ENCODE data around the gene CCDC92.
"Not testable (repeated sequence)": the region's sequence is repeated elsewhere in the genome, so short reads cannot be mapped to it uniquely, and the experiment has no call there.

The CCDC92 gene

DNA sequence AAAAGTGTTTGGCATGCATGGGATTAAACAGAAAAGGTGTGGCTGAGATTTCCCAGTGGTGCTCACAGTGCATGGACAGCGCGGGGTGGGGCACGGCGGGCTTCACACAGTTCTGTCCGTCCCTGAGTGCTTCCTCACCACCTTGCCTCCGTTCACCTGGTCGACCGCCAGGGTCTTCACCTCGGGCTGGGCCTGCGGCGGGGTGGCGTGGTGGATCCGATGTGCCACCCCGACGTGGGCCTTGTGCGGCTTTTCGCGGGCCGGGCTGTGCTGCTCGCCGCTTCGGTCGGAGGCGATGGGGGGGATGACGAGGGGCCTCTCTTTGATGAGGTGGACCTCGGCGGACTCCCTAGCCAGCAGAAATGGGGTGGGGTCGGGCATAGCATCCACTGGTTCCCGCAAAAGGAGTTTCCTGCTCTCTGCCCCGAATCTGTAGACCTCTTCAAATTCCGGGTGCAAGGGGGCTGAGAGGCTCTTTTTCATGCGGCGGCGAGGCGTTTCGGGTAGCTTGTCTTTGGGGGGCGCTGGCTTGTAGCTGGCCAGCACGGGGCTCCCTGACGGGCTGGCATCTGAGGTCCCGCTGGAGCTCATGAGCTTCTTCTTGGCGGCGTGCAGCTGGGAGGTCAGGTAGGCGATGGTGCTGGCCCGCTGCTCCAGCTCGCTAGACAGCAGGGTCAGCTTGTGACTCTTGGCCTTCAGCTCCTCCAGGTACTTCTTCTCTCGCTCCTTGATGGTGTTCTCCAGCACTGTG is 35.5 kb downstream of the CCDC92 start:
- no peak for DNase-seq (ENCODE audit: low read depth in 3 of 3)

DNA sequence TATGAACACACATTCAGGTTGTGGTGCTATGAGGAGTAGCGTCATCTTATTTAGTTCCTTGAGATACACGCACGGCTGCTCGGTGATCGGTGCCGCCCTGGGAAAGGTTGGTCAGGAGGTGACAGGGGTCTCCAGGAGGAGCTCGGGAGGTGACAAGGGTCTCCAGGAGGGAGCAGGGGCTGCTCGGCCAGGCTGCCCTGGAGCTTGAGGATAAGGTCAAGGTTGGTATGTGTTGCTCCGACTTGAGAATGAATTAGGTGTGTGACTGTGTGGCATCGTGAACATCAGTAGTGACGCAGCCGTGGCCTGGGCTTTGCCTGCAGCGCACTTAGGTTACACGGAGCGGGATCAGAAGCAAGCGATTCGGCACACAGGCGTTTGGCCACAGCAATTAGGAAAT is 36.2 kb downstream of the CCDC92 start:
- no peak for DNase-seq (ENCODE audit: low read depth in 3 of 3)

DNA sequence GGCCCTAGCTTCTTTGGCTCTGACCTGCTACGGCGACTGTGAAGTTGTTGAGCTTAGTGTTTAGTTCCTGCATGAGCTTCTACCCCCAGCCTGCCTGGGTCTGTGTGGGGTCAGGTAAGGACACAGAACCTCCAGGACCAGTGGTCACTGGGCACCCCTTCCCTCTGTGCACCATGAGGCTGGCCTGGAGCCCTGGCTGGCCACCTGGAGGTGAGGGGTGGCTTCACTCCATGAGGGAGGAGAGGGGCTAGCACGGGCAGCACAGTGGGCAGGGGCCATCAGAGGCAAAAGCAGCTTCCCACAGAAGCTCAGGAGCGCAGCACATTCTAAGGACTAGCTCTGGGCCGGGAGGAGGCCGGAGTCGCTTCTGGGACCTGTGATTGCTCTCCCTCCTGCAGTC is 36.7 kb downstream of the CCDC92 start:
- DNase-seq (ENCODE audit: low read depth in 3 of 3): no peak

DNA sequence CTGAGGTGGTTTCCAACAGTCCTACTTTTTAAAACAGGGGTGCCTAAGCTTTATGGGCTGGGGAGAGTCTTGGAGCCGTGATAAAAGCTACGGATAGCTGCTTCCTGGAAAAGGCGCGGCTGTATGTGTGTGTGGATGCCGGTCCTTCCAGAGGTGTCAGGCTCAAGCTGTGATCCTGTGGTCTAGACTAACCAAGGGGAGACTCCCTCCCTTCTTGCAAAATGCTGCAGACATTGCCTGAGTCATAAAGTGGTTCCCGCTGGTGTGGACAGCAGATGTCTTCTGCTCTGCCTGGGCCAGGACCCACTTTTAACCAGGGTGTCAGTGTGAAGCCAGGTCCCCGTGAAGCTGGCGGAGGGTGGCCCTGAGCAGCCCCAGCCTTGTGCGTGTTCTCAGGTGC is 37.8 kb downstream of the CCDC92 start:
- no peak for DNase-seq (ENCODE audit: low read depth in 3 of 3)

DNA sequence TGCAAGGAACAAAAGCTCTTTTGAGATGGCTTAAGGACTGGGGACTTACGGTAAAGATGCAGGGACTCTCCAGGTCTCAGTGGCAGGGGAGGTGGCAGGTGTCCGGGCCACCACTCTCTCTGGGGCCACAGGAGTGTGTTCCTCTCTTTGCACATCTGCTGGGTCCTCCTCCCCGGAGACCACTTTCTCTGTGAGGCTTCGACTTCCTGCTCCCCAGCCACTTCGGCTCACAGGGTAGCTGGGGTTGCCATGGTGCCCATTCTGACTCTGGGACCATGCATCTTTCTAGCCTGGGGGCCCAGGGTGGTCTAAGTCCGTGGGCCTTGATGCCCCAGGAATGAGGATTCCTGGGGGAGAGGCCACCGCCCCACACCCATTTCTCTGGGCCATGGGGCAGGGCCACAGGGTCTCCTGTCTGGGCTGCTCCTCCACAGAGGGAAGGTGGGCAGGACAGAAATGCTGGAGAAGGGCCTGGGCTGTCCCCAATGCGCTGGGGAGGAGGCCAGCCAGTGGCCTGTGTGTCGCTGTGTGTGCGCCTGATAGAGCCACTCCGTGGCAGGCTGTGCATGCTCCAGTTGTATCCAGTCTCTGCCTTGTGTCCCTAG is 38.5 kb downstream of the CCDC92 start:
- no peak for DNase-seq (ENCODE audit: low read depth in 3 of 3)

DNA sequence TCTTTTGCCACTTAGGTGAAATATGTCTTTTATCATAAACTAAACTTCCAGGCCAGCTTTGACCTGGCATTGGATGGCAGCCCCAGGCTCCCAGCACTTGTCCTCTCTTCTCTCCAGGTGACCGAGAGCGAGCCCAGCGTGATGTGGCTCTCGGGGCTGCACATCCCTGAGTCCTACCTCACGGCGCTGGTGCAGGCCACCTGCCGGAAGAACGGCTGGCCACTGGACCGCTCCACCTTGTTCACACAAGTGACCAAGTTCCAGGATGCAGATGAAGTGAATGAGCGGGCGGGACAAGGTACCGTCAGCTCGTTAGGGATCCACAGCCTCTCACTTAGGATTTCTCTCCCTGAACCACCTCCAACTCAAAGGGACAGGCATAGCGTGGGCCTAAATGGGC is 39.4 kb downstream of the CCDC92 start:
- no peak for DNase-seq (ENCODE audit: low read depth in 3 of 3)

DNA sequence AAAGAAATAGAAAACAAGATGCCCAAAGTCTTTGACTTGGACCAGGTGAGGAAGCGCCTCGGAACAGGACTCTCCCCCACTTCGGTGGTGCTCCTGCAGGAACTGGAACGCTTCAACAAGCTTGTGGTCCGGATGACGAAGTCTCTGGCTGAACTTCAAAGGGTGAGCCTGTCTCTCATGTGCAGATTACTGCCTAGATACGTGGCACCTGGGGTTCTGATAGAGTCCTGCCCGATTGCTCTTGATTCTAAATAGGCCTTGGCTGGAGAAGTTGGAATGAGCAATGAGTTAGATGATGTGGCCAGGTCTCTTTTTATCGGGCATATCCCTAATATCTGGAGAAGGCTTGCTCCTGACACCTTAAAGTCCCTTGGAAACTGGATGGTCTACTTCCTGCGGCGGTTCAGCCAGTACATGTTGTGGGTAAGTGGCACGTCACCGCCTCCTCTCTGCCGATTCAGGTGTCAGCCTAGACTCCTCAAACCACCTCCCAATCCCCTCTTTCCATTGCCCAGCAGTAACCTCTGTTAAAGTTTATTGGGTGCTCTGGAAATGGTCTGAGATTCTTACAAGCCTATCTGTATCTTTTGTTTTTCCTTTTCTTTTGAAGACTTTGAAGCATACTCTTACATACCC is 40.8 kb downstream of the CCDC92 start:
- DNase-seq (ENCODE audit: low read depth in 3 of 3): peak in 1 of 3 experiments; percentile 18

DNA sequence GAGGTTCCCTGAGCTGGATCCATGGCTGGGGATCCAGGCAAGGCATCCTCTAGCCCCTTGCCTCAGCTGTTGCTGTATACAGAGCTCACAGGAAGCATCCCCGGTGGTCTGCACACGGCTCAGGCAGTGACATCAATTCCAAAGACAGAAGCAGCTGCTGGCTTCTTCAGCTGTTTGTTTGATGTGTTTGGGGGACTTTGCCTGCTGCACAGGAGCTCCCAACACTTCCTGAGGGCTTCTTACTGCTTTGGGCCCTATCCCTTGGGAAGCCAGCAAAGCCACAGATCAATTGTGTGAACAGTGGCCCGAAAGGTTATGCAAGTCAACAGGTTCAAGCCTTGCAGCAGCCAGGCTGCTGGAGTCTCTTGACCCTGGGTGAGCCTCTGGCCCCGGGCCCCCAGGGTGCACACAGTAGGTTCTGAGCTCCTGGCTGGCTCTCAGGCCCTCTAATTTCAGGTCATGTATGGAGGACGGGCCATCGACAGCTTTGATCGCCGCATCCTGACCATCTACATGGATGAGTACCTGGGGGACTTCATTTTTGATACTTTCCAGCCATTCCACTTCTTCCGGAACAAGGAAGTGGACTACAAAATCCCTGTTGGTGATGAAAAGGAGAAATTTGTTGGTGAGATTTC is 42.6 kb downstream of the CCDC92 start:
- no peak for DNase-seq (ENCODE audit: low read depth in 3 of 3)

DNA sequence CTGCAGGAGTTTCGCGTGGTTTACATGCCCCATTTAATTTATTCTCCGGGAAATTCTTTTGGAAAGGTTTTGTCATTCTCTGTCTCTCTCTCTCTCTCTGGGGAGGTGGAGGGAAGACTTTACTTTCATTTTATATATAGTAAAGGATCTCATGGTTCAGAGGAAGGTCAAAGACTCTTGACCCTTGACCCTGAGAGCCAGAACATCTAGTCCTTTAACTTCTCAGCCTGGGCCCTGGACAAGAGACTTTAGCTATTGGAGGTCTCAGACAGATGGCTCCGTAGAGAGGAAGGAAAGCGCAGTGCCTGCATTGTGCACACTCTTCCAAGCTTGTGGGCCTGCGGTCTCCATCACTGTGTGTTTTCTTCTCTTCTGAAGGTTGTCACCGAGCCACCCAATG is 43.7 kb downstream of the CCDC92 start:
- no peak for DNase-seq (ENCODE audit: low read depth in 3 of 3)

DNA sequence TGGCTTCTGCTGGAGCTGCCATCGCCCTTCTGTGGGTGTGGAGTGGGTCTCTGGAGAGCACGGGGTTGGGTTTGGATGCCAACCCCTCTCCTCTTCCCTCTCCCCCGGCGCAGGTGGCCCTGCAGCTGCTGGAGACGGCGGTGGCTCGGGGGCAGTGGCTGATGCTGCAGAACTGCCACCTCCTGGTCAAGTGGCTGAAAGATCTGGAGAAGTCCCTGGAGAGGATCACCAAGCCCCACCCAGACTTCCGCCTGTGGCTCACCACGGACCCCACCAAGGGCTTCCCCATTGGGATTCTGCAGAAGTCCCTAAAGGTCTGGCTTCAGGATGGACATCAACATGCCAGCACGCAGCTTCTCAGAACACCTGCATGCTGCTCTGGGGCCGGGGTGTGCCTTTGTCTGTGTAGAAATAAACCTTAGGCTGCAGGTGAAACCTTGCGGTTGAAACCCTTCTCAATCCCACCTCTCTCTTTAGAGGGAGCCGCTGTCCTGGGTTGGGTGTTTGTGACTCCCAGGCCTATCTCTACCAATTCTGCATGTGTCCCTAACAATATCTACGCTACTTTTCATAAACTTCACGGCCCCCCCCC is 44.3 kb downstream of the CCDC92 start:
- no peak for DNase-seq (ENCODE audit: low read depth in 3 of 3)

DNA sequence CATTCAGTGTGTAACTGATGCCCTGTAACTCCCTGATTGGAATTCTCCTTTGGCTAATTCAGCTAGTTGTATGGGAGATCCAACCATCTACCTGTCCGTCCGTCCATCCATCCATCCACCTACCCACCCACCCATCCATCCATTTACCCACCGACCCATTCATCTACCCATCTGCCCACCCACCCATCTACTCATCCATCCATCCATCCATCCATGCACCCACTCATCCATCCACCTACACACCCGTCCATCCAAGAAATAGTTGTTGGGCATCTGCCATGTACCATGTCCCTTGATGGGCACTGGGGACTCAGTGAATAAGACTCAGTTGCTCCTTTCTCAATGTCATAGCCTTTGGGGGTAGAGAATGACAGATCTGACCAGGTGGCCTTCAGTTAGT is 48.1 kb downstream of the CCDC92 start:
- no peak for DNase-seq (ENCODE audit: low read depth in 3 of 3)

DNA sequence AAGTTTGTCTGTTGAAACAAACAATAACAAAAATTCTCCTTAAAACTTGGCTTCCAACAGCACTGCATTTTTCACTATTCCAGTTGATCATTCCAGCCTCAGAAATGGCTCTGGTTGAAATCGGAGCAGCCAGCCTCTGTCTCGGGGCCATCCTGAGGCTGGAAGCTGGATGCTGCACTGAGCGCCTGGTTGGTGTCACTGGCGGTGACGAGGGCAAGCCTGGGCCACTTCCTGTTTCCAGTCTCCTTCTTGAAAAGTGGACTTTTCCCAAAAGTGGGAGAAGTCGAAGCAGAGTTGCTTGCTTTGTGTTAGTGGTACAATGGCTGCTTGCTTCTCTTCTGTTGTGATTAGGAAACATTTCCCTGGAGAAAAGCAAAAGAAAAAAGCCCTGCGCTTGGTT is 48.7 kb downstream of the CCDC92 start:
- DNase-seq (ENCODE audit: low read depth in 3 of 3): no peak

DNA sequence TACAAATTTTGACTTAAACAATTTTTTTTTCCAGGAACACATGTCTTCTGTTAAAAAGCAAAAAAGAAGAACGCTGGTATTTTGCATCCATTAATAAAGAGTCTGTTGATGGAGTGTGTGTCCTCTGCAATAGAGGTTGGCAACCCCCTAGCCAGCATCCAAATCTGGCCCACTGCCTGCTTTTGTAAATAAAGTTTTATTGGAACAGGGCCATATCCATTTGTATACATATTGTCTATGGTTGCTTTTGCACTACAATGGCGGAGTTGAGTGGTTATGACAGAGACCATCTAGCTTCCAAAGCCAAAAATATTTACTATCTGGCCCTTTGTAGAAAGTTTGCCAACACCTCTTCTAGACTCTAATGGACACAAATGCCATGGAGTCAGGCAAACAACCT is 49.6 kb downstream of the CCDC92 start:
- DNase-seq (ENCODE audit: low read depth in 3 of 3): no peak

DNA sequence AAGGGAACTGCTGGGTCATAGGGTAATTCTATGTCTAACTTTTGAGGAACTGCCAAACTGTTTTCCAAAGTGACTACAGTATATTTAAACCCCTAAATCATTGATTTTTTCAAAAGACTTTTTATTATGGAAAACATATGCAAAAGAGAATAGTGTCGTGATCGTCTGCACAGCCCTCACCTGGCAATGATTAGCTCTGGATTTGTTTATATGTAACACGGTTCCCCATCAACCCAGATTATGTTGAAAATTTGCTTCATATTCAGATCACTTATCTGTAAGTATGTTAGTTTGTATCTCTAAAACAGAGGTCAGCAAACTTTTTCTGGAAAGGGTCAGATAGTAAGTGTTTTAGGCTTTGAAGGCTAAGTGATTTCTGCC is 52.7 kb downstream of the CCDC92 start:
- DNase-seq (ENCODE audit: low read depth in 3 of 3): no peak

DNA sequence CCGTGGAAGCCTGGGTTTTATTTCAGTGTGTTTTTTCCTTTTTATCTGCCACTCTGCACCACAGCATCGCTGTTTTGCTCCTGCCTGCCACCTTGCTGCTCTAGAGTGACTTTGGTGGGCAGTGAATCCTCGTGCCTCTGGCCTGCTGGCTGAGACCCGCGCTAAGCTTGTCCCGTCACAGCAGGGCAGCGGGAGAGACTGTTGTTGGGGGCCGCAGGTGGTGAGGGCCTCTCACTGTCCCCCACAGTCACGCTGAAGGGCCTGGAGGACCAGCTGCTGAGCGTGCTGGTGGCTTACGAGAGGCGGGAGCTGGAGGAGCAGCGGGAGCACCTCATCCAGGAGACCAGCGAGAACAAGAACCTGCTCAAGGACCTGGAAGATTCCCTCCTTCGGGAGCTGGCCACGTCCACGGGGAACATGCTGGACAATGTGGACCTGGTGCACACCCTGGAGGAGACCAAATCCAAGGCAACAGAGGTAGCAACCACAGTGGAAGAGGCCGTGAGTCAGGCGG is 55.2 kb downstream of the CCDC92 start:
- no peak for DNase-seq (ENCODE audit: low read depth in 3 of 3)

DNA sequence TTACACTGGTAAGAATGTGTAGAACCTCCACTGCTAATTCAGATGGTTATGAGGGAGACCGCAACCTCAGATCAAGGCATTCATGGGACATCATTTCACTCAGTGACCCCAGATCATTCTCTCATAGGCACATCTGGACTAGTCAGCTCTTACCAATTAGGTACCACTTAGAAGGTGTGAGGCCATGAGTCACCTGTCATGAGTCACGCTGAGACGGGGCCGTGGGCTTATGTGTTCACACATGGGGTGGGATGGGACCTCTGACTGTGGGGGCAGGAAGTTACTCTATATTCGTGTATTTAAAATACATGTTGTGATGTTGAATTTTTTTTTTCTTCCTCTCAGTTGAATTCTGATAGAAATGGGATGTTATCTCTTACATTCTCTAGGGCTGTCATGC is 55.9 kb downstream of the CCDC92 start:
- DNase-seq (ENCODE audit: low read depth in 3 of 3): peak; percentile 26 to 50 (median 46)

DNA sequence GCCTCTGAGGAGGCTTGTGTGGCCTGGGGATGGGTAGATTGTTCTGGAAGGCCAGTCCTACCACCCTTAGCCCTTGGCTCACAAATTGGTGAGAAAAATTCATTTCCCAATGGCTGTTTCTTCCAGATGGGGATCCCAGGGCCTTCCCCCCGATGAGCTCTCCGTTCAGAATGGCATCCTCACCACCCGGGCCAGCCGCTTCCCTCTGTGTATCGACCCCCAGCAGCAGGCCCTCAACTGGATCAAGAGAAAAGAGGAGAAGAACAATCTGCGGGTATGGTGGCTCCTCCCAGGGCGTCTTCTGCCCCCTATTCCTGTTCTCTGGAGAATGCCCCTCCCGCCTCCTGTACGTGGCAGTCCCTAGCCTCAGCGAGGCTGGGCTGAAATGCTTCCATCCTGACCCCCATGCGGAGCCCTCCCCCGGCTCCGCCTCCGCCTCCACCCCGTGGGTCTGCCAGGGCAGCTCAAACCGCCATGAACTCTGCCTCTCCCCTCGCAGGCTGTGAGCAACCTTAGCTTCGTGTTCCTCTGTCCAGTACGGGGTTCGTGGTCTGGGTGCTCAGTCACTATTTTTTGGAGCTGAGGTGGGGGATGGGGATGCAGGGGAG is 57.8 kb downstream of the CCDC92 start:
- DNase-seq (ENCODE audit: low read depth in 3 of 3): no peak

DNA sequence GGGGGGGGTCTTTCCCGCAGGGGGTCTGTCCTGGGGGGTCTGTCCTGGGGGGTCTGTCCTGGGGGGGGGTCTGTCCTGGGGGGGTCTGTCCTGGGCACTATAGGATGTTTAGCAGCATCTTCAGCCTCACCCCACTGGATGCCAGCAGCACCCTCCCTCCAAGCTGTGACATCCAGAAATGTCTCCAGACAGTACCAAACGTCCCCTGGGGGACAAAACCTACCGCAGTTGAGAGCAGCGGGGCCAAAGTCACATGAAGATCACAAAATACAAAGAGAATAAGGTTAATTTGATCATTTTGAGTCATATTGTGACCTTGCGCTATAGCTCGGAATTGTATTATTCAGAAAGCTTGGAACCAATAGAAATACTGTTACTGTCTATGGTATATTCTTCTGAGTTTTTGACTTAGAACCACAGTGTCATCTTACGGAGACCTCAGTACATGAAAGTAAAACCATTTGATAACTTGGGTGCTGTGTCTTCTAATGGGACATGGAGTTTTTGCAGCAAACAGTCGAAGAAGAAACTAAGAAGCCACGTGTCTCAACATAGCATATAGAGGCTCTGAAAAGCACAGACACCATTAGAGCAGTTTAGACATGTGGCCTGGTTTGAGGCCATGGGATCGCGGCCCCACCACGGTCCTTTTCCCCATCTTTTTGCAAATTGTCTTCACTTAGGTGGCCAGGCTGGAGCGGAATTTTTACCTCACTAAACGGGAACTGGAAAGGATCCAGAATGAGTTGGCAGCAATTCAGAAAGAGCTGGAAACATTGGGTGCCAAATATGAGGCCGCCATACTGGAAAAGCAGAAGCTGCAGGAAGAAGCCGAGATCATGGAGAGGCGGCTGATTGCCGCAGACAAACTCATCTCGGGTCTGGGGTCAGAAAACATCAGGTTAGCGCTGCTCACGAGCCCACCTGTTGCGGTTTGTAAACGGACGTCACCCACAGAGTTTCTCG is 59.9 kb downstream of the CCDC92 start:
- no peak for DNase-seq (ENCODE audit: low read depth in 3 of 3)

DNA sequence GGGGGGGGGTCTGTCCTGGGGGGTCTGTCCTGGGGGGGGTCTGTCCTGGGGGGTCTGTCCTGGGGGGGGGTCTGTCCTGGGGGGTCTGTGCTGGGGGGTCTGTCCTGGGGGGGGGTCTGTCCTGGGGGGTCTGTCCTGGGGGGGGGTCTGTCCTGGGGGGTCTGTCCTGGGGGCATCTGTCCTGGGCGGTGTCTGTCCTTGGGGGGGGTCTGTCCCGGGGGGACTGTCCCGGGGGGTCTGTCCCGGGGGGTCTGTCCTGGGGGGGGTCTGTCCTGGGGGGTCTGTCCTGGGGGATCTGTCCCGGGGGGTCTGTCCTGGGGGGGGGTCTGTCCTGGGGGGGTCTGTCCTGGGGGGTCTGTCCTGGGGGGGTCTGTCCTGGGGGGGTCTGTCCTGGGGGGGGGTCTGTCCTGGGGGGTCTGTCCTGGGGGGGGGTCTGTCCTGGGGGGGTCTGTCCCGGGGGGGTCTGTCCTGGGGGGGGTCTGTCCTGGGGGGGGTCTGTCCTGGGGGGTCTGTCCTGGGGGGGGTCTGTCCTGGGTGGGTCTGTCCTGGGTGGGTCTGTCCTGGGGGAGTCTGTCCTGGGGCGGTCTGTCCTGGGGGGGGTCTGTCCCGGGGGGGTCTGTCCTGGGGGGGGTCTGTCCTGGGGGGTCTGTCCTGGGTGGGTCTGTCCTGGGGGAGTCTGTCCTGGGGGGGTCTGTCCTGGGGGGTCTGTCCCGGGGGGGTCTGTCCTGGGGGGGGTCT is 60.8 kb downstream of the CCDC92 start:
- not testable (repeated sequence) for DNase-seq (ENCODE audit: low read depth in 3 of 3)

DNA sequence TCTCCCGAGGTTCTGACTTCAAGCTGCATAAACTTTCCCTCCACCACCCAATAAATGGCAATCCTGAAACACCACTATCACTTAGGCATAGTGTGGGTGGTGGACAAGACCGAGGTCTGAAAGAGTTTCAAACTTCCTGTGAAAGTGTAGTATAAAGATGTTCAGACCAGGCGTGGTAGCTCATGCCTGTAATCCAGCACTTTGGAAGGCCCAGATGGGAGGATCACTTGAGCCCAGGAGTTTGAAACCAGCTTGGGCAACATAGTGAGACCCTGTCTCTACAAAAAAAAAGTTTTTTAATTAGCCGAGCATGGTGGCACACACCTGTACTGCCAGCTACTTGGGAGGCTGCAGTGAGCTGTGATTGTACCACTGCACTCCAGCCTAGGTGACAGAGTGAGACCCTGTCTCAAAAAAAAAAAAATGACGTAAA is 61.9 kb downstream of the CCDC92 start:
- no peak for DNase-seq (ENCODE audit: low read depth in 3 of 3)

Data from stimulated activated CD4-positive, alpha-beta T cell treated with anti-CD3 and anti-CD28 coated beads, TNF-alpha, amount 100 ng/mL, for 4 hours (primary cell).